Measurements from ENCODE around the gene CASZ1.

GRCh38 chr1:10599194-10599861 is 197.1 kb downstream of the CASZ1 start:
- TF ChIP-seq, protein P1, sequence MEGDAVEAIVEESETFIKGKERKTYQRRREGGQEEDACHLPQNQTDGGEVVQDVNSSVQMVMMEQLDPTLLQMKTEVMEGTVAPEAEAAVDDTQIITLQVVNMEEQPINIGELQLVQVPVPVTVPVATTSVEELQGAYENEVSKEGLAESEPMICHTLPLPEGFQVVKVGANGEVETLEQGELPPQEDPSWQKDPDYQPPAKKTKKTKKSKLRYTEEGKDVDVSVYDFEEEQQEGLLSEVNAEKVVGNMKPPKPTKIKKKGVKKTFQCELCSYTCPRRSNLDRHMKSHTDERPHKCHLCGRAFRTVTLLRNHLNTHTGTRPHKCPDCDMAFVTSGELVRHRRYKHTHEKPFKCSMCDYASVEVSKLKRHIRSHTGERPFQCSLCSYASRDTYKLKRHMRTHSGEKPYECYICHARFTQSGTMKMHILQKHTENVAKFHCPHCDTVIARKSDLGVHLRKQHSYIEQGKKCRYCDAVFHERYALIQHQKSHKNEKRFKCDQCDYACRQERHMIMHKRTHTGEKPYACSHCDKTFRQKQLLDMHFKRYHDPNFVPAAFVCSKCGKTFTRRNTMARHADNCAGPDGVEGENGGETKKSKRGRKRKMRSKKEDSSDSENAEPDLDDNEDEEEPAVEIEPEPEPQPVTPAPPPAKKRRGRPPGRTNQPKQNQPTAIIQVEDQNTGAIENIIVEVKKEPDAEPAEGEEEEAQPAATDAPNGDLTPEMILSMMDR (IDR thresholded peaks at IDR 0.05): no peak
- no peak for TF ChIP-seq EP300 (IDR thresholded peaks at IDR 0.05)
- TF ChIP-seq POLR2AphosphoS5 (IDR thresholded peaks at IDR 0.05): no peak
- TF ChIP-seq POLR2A (IDR thresholded peaks at IDR 0.05): no peak
